HG02798 (cell line): Measurements from ENCODE around the gene RRAS.
"Not testable (repeated sequence)": the region's sequence is repeated elsewhere in the genome, so short reads cannot be mapped to it uniquely, and the experiment has no call there.

ENCODE experiments used
- ATAC-seq: cut with Tn5 transposase; IDR thresholded peaks from one replicate; pipeline ENCODE4 v1.9.1; 2021; ENCODE audit warnings: mild to moderate bottlenecking; ENCODE audit not compliant: unreplicated experiment, poor library complexity

Gene RRAS

GRCh38 chr19:49635530-49636232, 4.3 kb downstream of the RRAS start:
- no peak for ATAC-seq

- not testable (repeated sequence) for ATAC-seq
Observed at GRCh38 chr19:49633273-49633672, 6.7 kb downstream of the RRAS start.

GRCh38 chr19:49632576-49632975, 7.4 kb downstream of the RRAS start:
- ATAC-seq, result no peak

DNA sequence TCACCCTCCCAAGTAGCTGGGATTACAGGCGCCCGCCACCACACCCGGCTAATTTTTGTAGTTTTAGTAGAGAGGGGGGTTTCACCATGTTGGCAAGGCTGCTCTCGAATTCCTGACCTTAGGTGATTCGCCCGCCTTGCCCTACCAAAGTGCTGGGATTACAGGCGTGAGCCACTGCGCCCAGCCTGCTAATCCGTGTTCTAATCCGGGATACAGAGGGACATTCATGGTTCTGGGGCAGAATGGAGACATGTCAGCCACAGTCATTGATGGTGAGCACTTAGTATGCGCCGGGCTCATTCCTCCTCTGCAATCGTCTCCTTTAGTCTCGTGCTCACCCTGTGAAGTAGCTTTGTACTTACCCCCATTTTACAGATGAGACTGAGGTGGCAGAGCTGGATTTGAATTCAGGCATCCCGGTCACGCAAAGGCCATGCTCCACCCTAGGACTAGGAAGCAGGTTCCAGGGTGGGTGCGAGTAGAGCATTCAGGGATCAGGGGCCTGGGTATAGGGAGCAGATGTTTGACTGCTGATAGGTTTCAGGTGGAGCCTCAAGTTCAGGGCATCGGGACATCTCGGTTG, 8.2 kb downstream of the RRAS start:
- no peak for ATAC-seq

DNA sequence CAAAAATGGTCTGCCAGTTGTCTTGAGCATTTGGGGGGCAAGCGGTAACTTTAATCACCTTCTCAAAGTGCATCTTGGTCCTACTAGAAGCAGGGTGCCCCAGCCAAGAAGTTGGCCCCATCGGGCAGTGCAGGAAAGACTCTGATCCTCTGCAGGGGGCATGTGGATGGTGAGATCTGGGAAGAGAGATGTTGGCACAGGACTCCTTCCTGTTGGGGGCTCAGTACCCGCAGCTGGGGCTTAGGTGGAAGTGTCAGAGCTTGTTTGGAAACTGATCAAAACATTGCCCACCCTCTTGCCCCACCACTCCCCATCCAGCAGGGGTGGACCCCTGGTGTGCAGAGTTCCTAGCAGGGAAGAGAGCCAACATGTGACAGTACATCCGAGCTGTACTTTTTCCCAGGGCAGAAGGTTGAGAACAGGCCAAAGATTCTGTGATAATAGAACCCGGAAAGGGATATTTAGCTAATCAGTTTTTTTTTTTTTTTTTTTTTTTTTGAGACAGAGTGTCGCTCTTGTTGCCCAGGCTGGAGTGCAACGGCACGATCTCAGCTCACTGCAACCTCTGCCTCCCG, 8.8 kb downstream of the RRAS start:
- no peak for ATAC-seq

GRCh38 chr19:49629659-49630058, 10.3 kb downstream of the RRAS start:
- no peak for ATAC-seq

DNA sequence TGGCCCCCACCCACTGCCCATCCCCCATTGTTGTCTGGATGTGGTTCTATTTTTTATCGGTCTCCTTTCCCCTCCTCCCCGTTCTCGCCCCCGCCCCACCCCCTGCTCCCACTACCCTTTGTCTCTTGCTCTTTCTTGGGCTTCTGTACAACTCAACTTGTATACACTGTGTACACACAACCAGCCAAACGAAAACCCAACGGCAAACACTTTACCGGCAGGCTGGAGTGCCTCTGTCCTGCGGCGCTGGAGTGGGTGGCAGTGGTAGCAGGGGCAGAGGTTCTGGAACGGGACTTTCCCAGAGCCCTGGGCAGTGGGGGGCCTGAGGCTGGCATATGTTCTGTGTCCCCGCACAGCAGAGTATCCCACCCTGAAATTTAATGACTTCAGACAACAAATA, 13.7 kb downstream of the RRAS start:
- ATAC-seq, result no peak

- no peak for ATAC-seq
Observed at GRCh38 chr19:49624967-49625910, 14.7 kb downstream of the RRAS start.

- not testable (repeated sequence) for ATAC-seq
Observed at GRCh38 chr19:49617860-49618259, 22.1 kb downstream of the RRAS start.

- no peak for ATAC-seq
Observed at GRCh38 chr19:49616945-49617344, 23.0 kb downstream of the RRAS start.

DNA sequence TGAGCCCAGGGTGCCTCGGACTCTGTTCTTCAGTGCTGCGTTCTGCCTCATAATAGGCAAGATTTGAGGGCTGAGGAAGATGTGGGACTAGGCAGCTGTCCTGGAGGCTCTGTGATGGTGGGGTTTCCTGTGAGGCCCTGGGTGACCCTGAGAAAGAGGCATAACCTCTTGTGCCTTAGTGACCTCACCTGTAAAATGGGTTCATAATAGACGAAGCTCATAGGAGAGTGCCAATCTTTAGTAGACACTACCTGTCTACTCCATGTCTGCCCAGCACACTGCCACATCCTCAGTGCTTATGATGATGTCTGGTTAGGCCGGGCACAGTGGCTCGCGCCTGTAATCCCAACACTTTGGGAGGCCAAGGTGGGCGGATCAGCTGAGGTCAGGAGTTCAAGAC, 23.4 kb downstream of the RRAS start:
- ATAC-seq, result no peak

DNA sequence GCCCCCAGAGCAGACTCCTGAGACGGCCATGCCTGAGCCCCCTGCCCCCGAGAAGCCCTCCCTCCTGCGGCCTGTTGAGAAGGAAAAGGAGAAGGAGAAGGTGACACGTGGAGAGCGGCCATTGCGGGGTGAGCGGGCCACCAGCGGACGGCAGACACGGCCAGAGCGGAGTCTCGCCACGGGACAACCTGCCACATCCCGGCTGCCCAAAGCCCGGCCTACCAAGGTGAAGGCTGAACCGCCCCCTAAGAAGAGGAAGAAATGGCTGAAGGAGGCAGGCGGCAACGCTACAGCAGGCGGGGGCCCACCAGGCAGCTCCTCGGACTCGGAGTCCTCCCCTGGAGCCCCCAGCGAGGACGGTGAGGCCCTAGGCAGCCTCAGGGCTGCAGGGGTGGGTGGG, 24.1 kb downstream of the RRAS start:
- ATAC-seq, result no peak

GRCh38 chr19:49614096-49614833, 25.7 kb downstream of the RRAS start:
- ATAC-seq, result no peak

DNA sequence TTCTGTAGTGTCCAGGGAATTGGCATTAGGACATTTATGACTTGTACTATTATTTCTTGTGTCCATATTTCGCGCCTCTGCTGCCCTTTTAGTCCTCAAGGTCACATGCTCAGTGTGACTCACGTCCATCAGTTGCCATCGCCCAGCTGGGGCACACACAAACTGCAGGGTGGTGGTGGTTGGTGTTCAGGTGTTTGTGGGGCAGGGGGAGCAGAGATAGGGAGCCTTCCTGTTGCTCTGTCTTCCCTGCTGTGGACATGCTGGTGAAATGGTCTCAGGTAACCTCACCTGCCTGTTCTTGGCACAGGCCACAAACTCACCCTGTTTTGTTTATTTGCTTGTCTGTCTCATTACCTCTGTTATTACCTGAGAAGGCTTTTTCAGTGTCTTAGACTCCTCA, 26.6 kb downstream of the RRAS start:
- no peak for ATAC-seq

DNA sequence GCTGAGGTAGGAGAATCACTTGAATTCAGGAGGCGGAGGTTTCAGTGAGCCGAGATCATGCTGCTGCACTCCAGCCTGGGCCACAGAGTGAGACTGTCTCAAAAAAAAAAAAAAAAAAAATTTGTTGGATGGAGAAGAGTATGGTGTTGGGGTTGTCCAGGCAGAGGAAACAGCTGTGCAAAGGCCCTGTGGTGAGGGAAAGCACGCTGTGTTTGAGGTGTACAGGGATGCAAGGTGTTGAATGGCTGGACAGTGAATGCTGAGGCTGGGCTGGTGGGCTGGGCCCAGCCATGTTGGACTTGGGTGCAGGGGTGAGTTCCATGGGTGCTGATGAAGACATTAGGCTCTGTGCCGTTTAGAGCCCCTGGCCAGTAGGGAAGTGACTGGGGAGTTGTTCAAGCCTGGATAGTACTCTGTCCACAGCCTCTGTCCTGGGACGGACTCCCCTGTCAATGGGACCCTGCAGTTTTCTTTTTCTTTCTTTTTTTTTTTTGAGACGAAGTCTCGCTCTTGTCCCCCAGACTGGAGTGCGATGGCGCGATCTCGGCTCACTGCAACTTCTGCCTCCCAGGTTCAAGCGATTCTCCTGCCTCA, 30.3 kb downstream of the RRAS start:
- no peak for ATAC-seq

- no peak for ATAC-seq
Observed at GRCh38 chr19:49605605-49606004, 34.3 kb downstream of the RRAS start.

DNA sequence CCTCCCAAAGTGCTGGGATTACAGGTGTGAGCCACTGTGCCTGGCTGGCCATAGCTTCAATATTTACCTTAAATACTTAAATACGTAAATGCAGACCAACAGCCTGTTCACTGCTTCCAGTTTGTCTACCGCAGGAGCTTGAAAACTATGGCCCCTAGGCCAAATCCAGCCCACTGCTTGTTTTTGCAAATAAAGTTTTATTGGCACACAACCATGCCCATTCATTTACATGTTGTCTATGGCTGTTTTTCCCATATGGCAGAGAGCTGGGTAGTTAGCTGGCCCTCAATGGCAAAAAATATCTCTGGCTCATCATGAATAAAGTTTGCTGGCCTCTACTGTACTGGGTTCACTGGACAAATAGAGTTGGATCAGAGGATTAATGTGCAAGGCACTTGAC, 37.1 kb downstream of the RRAS start:
- ATAC-seq, result no peak

DNA sequence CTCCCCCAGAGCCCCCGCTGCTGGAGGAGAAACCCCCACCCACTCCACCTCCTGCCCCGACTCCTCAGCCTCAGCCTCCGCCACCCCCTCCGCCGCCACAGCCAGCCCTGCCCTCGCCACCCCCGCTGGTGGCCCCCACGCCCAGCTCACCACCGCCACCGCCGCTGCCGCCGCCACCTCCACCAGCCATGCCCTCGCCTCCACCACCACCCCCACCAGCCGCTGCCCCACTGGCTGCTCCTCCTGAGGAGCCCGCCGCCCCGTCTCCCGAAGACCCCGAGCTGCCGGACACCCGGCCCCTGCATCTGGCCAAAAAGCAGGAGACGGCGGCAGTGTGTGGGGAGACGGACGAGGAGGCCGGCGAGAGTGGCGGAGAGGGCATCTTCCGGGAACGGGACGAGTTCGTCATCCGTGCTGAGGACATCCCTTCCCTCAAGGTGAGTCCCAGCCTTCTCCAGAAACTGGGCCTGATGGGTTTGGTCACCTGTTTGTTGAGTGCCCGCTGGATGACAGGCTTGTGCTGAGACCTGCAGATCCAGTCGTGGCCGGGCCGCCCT, 38.4 kb downstream of the RRAS start:
- ATAC-seq, result no peak
